ENCODE data around the gene C14orf132.

The C14orf132 gene

DNA sequence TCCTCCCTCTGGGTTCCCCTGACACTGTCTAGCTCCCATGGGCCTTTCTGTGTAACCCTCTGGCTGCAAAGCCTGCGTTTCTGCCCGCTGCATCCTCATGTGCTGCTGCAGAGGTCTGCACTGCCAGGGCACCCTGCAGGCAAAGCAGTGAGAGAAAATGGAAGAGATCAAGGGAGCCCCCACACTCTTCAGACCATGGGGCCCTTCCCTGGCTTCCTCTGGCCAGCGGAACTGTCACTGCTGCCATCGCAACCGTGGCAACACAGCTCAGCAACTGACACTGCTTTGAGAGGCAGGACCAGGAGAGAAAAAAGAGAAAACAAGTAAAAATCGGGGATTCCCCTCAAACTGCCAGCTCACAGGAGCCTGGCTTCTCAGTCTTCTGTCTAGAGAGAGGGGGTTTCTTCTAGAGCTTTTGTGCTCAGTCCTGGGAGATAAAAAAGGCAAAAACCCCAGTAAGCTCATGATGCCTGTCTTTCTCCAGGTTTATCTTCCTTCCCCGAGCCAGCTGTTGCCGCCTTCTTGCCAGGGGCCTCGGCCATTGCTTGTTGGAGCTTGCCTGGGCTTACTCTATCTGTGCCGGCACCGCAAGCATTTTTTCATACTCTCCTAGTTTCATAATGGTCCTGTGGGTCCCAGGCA lies 38.9 kb downstream of the C14orf132 start:
- DNase-seq (ENCODE audit: low spot score), result peak; percentile 47
- TF ChIP-seq, protein P1, sequence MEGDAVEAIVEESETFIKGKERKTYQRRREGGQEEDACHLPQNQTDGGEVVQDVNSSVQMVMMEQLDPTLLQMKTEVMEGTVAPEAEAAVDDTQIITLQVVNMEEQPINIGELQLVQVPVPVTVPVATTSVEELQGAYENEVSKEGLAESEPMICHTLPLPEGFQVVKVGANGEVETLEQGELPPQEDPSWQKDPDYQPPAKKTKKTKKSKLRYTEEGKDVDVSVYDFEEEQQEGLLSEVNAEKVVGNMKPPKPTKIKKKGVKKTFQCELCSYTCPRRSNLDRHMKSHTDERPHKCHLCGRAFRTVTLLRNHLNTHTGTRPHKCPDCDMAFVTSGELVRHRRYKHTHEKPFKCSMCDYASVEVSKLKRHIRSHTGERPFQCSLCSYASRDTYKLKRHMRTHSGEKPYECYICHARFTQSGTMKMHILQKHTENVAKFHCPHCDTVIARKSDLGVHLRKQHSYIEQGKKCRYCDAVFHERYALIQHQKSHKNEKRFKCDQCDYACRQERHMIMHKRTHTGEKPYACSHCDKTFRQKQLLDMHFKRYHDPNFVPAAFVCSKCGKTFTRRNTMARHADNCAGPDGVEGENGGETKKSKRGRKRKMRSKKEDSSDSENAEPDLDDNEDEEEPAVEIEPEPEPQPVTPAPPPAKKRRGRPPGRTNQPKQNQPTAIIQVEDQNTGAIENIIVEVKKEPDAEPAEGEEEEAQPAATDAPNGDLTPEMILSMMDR (IDR thresholded peaks at IDR 0.05; ENCODE audit: extremely low read depth, insufficient read depth, missing control alignments), result no peak
- in situ Hi-C loops (cut with MboI; ENCODE audit: low pct_unique_long_range_greater_than_20kb, low sequenced_read_pairs, unreplicated experiment), result no loop called here

DNA sequence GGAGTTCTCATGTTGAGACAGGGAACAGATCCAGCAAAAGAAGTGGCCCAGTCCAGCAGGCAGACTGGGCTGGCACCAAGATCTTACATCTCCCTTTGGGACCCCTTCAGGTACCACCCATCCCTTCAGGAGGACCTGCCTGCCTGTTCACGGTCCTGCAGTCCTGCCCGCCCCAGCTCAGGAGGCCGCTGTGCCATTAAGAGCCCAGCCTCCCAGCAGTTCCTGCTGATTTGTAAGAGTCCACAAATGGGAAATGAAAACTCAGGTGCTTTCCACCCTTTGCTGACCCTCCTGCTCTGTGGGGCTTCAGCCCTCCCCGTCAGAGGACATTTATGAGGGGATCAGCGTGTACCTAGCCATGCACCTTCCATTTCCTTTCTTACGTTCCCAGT lies 39.5 kb downstream of the C14orf132 start:
- no peak for DNase-seq (ENCODE audit: low spot score)
- TF ChIP-seq, protein P1 (IDR thresholded peaks at IDR 0.05; ENCODE audit: extremely low read depth, insufficient read depth, missing control alignments), result no peak
- in situ Hi-C loops (cut with MboI; ENCODE audit: low pct_unique_long_range_greater_than_20kb, low sequenced_read_pairs, unreplicated experiment), result no loop called here

DNA sequence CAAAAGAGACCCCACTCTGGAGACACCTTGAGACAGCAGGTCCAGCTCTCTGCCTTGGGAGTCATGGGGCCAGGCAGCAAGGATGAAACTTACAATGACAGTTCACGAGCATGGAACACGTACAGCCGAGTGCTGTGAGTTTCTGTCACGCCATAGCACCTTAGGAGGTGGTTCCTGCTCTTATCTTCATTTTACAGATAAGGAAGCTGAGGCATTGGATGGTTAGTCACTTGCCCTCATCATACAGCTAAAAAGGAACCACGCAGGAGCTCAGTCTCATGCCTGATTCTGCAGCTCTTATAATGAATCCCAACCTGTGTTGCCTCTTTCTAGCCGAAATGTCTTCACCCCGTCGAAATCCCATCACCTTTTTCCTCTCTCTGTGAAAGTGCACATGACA lies 39.9 kb downstream of the C14orf132 start:
- TF ChIP-seq, protein P1 (IDR thresholded peaks at IDR 0.05; ENCODE audit: extremely low read depth, insufficient read depth, missing control alignments), result no peak
- in situ Hi-C loops (cut with MboI; ENCODE audit: low pct_unique_long_range_greater_than_20kb, low sequenced_read_pairs, unreplicated experiment), result no loop called here
- no peak for DNase-seq (ENCODE audit: low spot score)

DNA sequence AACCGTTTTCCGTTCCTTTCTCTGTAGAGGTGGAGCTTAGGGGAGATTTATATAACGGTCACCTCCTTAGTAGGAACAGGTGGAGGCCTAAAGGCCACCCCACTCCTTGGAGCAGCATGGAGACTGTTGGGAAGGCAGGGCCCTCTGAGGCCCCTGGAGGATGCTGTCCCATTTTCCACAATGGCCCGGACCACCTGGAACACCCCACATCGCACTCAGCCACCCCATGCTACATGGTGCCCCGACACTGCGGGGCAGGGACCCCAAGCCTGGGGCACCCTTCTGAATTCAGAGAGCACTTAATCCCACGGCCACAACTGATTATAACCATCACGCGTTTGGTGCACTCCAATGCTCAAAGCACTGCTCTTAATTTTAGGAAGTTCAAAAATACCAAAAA lies 41.4 kb downstream of the C14orf132 start:
- in situ Hi-C loops (cut with MboI; ENCODE audit: low pct_unique_long_range_greater_than_20kb, low sequenced_read_pairs, unreplicated experiment), result no loop called here
- DNase-seq (ENCODE audit: low spot score), result no peak
- TF ChIP-seq, protein P1 (IDR thresholded peaks at IDR 0.05; ENCODE audit: extremely low read depth, insufficient read depth, missing control alignments), result no peak

DNA sequence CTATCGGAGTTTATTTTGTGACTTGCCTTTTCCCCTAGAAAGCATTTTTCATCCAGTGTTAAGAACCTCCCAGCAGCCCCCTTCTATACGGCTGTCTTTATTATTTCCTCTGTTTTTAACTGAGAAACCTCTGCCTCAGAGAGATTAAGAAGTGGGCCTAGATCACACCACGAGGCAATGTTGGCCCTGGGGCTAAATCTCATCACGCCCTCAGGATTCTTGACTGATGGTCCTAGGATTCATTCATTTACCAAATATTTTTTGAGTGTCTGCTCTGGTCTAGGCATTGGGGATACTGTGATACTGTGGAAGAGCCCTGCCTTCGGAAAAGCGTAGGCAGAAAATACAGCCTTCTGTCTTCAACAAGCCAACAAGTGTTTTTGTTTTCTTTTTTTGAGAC lies 42.1 kb downstream of the C14orf132 start:
- in situ Hi-C loops (cut with MboI; ENCODE audit: low pct_unique_long_range_greater_than_20kb, low sequenced_read_pairs, unreplicated experiment), result no loop called here

DNA sequence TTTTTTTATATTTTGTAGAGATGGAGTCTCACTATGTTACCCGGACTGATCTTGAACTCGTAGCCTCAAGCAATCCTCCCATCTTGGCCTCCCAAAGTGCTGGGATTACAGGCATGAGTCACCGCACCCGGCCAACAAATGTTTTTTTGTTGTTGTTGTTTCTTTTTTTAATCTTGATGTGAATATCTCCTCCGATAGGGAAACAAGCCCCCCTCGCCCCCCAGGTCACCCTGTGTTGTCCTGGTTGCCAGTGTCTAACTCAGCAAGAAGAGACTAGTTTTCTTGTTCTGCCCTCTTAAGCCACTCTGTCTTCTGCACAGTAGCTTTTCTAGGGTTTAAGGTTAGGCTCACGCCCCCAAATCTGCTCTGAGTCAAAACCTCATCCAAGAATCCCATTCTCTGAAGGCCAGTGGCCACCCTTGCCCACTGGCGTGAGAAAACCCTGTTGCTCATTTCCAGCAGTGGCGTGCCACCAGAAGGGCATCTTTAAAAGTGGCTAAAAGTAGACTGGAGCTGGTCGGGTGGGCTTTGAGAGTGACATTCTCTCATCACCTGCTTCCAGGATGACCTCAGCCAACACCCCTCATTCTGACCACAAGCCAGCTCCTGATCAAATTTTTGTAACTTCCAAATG lies 42.7 kb downstream of the C14orf132 start:
- TF ChIP-seq, protein P1 (IDR thresholded peaks at IDR 0.05; ENCODE audit: extremely low read depth, insufficient read depth, missing control alignments), result no peak
- no peak for DNase-seq (ENCODE audit: low spot score)
- in situ Hi-C loops (cut with MboI; ENCODE audit: low pct_unique_long_range_greater_than_20kb, low sequenced_read_pairs, unreplicated experiment), result no loop called here

More for the DNA sequence above, 42.1 kb downstream of the C14orf132 start:
- TF ChIP-seq, protein P1 (IDR thresholded peaks at IDR 0.05; ENCODE audit: extremely low read depth, insufficient read depth, missing control alignments), result no peak
- no peak for DNase-seq (ENCODE audit: low spot score)

Measured in GM13977 (cell line).